ENCODE data around the gene RAB40A. TPM values are rescaled to one million over a fixed set of nuclear protein-coding genes. Genes with fewer than 3 reads are reported as not detected.
"Not testable (repeated sequence)": the region's sequence is repeated elsewhere in the genome, so short reads cannot be mapped to it uniquely, and the experiment has no call there.

RAB40A gene
- total and polyA plus RNA-seq, 4 experiments from 2014 or later = 0.11 TPM; not detected in 3

- no peak overlapping the region for H3K27ac Mint-ChIP-seq
- Histone ChIP-seq H3K4me3 (ENCODE audit: low read length in 2 of 2) (no peak overlapping the region), H3K9me3 (ENCODE audit: control insufficient read depth in 1 of 2, low read length in 2 of 2) (no peaks in the 10 kb centered on the region), H3K36me3 (ENCODE audit: insufficient read depth, low read length) (no peaks in the 10 kb centered on the region), H3K4me1 (ENCODE audit: insufficient read depth, low read length) (peaks cover 4% of the 10 kb centered on the region), H3K27me3 (ENCODE audit: insufficient read depth, low read length) (no peaks in the 10 kb centered on the region), H3K27ac (ENCODE audit: low read depth, low read length) (no peak overlapping the region)
- H3K9me3 Mint-ChIP-seq = no peaks in the 10 kb centered on the region
- no peaks in the 10 kb centered on the region for H3K27me3 Mint-ChIP-seq
- intact Hi-C loops (cut with micrococcal nuclease) = loop anchor here (2.0 kb wide), 1 partner anchor 24 kb away; no protein-coding TSS in a partner anchor
- no peaks in the 10 kb centered on the region for H3K36me3 Mint-ChIP-seq
- DNase-seq = no peak
- H3K4me1 Mint-ChIP-seq = peaks cover 3 to 7% (median 5%) of the 10 kb centered on the region in 4 donors
- ChIA-PET POLR2A (ENCODE audit: partially characterized antibody) (no interaction called here), CTCF (ENCODE audit: partially characterized antibody) (interaction anchor here (0.8 kb wide), 1 partner anchor 24 kb away, joined by 3 read pairs; no protein-coding TSS in a partner anchor)
- no peak overlapping the region for H3K4me3 Mint-ChIP-seq
These were observed 31.0 kb downstream of the RAB40A start for GRCh38 chrX:103488332-103488731.

- Mint-ChIP-seq H3K4me1 (peaks cover 2 to 11% (median 5%) of the 10 kb centered on the region in 4 donors), H3K36me3 (no peaks in the 10 kb centered on the region), H3K9me3 (no peaks in the 10 kb centered on the region), H3K27me3 (no peaks in the 10 kb centered on the region), H3K4me3 (peak overlapping the region in 2 of 8 donors; percentile 54 to 61), H3K27ac (peak overlapping the region in 3 of 7 donors; percentile 17 to 87 (median 30))
- no peaks in the 10 kb centered on the region for H3K27me3 ChIP-seq (ENCODE audit: insufficient read depth, low read length)
- DNase-seq = peak in 4 of 5 donors; percentile 16 to 52 (median 33)
- H3K4me1 ChIP-seq (ENCODE audit: insufficient read depth, low read length) = peaks cover 10% of the 10 kb centered on the region
- ChIA-PET CTCF (ENCODE audit: partially characterized antibody) (interaction anchor here (1.2 to 2.2 kb wide), 5 partner anchors 10 to 272 kb away, joined by 3 to 10 read pairs (median 4); no protein-coding TSS in a partner anchor), POLR2A (ENCODE audit: partially characterized antibody) (interaction anchor here (0.6 to 1.6 kb wide), 6 partner anchors 14 to 203 kb away, joined by 3 to 8 read pairs (median 4); partner anchors contain the start of gene MORF4L2)
- H3K4me3 ChIP-seq (ENCODE audit: low read length in 2 of 2) = no peak overlapping the region
- H3K27ac ChIP-seq (ENCODE audit: low read depth, low read length) = no peak overlapping the region
- no peaks in the 10 kb centered on the region for H3K9me3 ChIP-seq (ENCODE audit: control insufficient read depth in 1 of 2, low read length in 2 of 2)
- intact Hi-C loops (cut with micrococcal nuclease) = no loop called here
- no peaks in the 10 kb centered on the region for H3K36me3 ChIP-seq (ENCODE audit: insufficient read depth, low read length)
These were observed 35.6 kb downstream of the RAB40A start for GRCh38 chrX:103483720-103484119.

GRCh38 chrX:103480526-103480925 lies 38.8 kb downstream of the RAB40A start:
- H3K36me3 ChIP-seq (ENCODE audit: insufficient read depth, low read length) = no peaks in the 10 kb centered on the region
- ChIA-PET CTCF (ENCODE audit: partially characterized antibody) (interaction anchor here (2.1 kb wide), 1 partner anchor 9 kb away, joined by 9 read pairs; no protein-coding TSS in a partner anchor), POLR2A (ENCODE audit: partially characterized antibody) (interaction anchor here (1.2 kb wide), 1 partner anchor 9 kb away, joined by 3 read pairs; no protein-coding TSS in a partner anchor)
- H3K36me3 Mint-ChIP-seq = no peaks in the 10 kb centered on the region
- no peaks in the 10 kb centered on the region for H3K27me3 Mint-ChIP-seq
- H3K9me3 ChIP-seq (ENCODE audit: control insufficient read depth in 1 of 2, low read length in 2 of 2) = no peaks in the 10 kb centered on the region
- intact Hi-C loops (cut with micrococcal nuclease) = no loop called here
- no peak overlapping the region for H3K4me3 Mint-ChIP-seq
- H3K4me1 Mint-ChIP-seq = peaks cover 2 to 7% (median 4%) of the 10 kb centered on the region in 4 donors
- H3K9me3 Mint-ChIP-seq = no peaks in the 10 kb centered on the region
- H3K27me3 ChIP-seq (ENCODE audit: insufficient read depth, low read length) = no peaks in the 10 kb centered on the region
- DNase-seq = no peak
- no peak overlapping the region for H3K27ac Mint-ChIP-seq
- H3K27ac ChIP-seq (ENCODE audit: low read depth, low read length) = no peak overlapping the region
- no peak overlapping the region for H3K4me3 ChIP-seq (ENCODE audit: low read length in 2 of 2)
- H3K4me1 ChIP-seq (ENCODE audit: insufficient read depth, low read length) = peaks cover 10% of the 10 kb centered on the region

GRCh38 chrX:103477496-103477895 lies 41.8 kb downstream of the RAB40A start:
- POLR2A ChIA-PET (ENCODE audit: partially characterized antibody) = no interaction called here
- no peaks in the 10 kb centered on the region for H3K36me3 ChIP-seq (ENCODE audit: insufficient read depth, low read length)
- H3K27ac Mint-ChIP-seq = no peak overlapping the region
- no peaks in the 10 kb centered on the region for H3K4me1 ChIP-seq (ENCODE audit: insufficient read depth, low read length)
- H3K27ac ChIP-seq (ENCODE audit: low read depth, low read length) = no peak overlapping the region
- intact Hi-C loops (cut with micrococcal nuclease) = no loop called here
- H3K36me3 Mint-ChIP-seq = no peaks in the 10 kb centered on the region
- H3K9me3 ChIP-seq (ENCODE audit: control insufficient read depth in 1 of 2, low read length in 2 of 2) = no peaks in the 10 kb centered on the region
- CTCF ChIA-PET (ENCODE audit: partially characterized antibody) = interaction anchor here (1.4 to 3.4 kb wide), 4 partner anchors 9 to 266 kb away, joined by 3 to 8 read pairs (median 6); no protein-coding TSS in a partner anchor
- no peak overlapping the region for H3K4me3 ChIP-seq (ENCODE audit: low read length in 2 of 2)
- H3K27me3 ChIP-seq (ENCODE audit: insufficient read depth, low read length) = no peaks in the 10 kb centered on the region
- no peak overlapping the region for H3K4me3 Mint-ChIP-seq
- no peak for DNase-seq
- H3K9me3 Mint-ChIP-seq = no peaks in the 10 kb centered on the region
- no peaks in the 10 kb centered on the region for H3K4me1 Mint-ChIP-seq
- H3K27me3 Mint-ChIP-seq = no peaks in the 10 kb centered on the region

GRCh38 chrX:103475381-103475780 lies 43.9 kb downstream of the RAB40A start:
- H3K36me3 Mint-ChIP-seq = no peaks in the 10 kb centered on the region
- H3K36me3 ChIP-seq (ENCODE audit: insufficient read depth, low read length) = no peaks in the 10 kb centered on the region
- H3K9me3 Mint-ChIP-seq = no peaks in the 10 kb centered on the region
- POLR2A ChIA-PET (ENCODE audit: partially characterized antibody) = no interaction called here
- no peak overlapping the region for H3K4me3 ChIP-seq (ENCODE audit: low read length in 2 of 2)
- H3K9me3 ChIP-seq (ENCODE audit: control insufficient read depth in 1 of 2, low read length in 2 of 2) = no peaks in the 10 kb centered on the region
- H3K4me1 Mint-ChIP-seq = no peaks in the 10 kb centered on the region
- H3K4me3 Mint-ChIP-seq = no peak overlapping the region
- CTCF ChIA-PET (ENCODE audit: partially characterized antibody) = interaction anchor here (1.1 to 3.4 kb wide), 3 partner anchors 11 to 14 kb away, joined by 3 to 8 read pairs (median 4); no protein-coding TSS in a partner anchor
- no peaks in the 10 kb centered on the region for H3K4me1 ChIP-seq (ENCODE audit: insufficient read depth, low read length)
- no peak overlapping the region for H3K27ac ChIP-seq (ENCODE audit: low read depth, low read length)
- H3K27me3 ChIP-seq (ENCODE audit: insufficient read depth, low read length) = no peaks in the 10 kb centered on the region
- intact Hi-C loops (cut with micrococcal nuclease) = no loop called here
- DNase-seq = no peak
- no peaks in the 10 kb centered on the region for H3K27me3 Mint-ChIP-seq
- H3K27ac Mint-ChIP-seq = no peak overlapping the region

- H3K27me3 Mint-ChIP-seq; H3K4me3 Mint-ChIP-seq; H3K4me3 ChIP-seq (ENCODE audit: low read length in 2 of 2); H3K27me3 ChIP-seq (ENCODE audit: insufficient read depth, low read length); H3K9me3 Mint-ChIP-seq; H3K4me1 ChIP-seq (ENCODE audit: insufficient read depth, low read length); H3K27ac ChIP-seq (ENCODE audit: low read depth, low read length); H3K36me3 ChIP-seq (ENCODE audit: insufficient read depth, low read length); H3K36me3 Mint-ChIP-seq; H3K27ac Mint-ChIP-seq; DNase-seq; H3K9me3 ChIP-seq (ENCODE audit: control insufficient read depth in 1 of 2, low read length in 2 of 2); H3K4me1 Mint-ChIP-seq; intact Hi-C loops (cut with micrococcal nuclease): not testable (repeated sequence)
- CTCF ChIA-PET (ENCODE audit: partially characterized antibody) = interaction anchor here (1.9 to 2.1 kb wide), 2 partner anchors 20 to 259 kb away, joined by 5 to 6 read pairs; no protein-coding TSS in a partner anchor
- POLR2A ChIA-PET (ENCODE audit: partially characterized antibody) = interaction anchor here (1.4 kb wide), 1 partner anchor 14 kb away, joined by 3 read pairs; no protein-coding TSS in a partner anchor
These were observed 49.3 kb downstream of the RAB40A start for GRCh38 chrX:103469977-103470376.

- no peaks in the 10 kb centered on the region for H3K27me3 ChIP-seq (ENCODE audit: insufficient read depth, low read length)
- H3K9me3 ChIP-seq (ENCODE audit: control insufficient read depth in 1 of 2, low read length in 2 of 2) = no peaks in the 10 kb centered on the region
- no peak overlapping the region for H3K4me3 Mint-ChIP-seq
- H3K36me3 Mint-ChIP-seq = peaks cover 0 to 2% of the 10 kb centered on the region in 2 donors
- intact Hi-C loops (cut with micrococcal nuclease) = no loop called here
- H3K4me1 Mint-ChIP-seq = peaks cover 3 to 18% (median 5%) of the 10 kb centered on the region in 4 donors
- POLR2A ChIA-PET (ENCODE audit: partially characterized antibody) = interaction anchor here (0.6 kb wide), 1 partner anchor 14 kb away, joined by 3 read pairs; no protein-coding TSS in a partner anchor
- H3K36me3 ChIP-seq (ENCODE audit: insufficient read depth, low read length) = no peaks in the 10 kb centered on the region
- H3K9me3 Mint-ChIP-seq = no peaks in the 10 kb centered on the region
- H3K27ac Mint-ChIP-seq = no peak overlapping the region
- no peak for DNase-seq
- CTCF ChIA-PET (ENCODE audit: partially characterized antibody) = interaction anchor here (1.0 to 2.1 kb wide), 4 partner anchors 9 to 257 kb away, joined by 3 to 5 read pairs (median 4); no protein-coding TSS in a partner anchor
- H3K4me1 ChIP-seq (ENCODE audit: insufficient read depth, low read length) = peaks cover 8% of the 10 kb centered on the region
- H3K4me3 ChIP-seq (ENCODE audit: low read length in 2 of 2) = no peak overlapping the region
- no peak overlapping the region for H3K27ac ChIP-seq (ENCODE audit: low read depth, low read length)
- H3K27me3 Mint-ChIP-seq = no peaks in the 10 kb centered on the region
These were observed 51.4 kb downstream of the RAB40A start for GRCh38 chrX:103467887-103468286.

All from CD4-positive, alpha-beta memory T cell (primary cell).